UCSD-AML1 (cell line): Measurements from ENCODE around the gene C19orf53.

Experiments used
- DNase-seq: peaks from one replicate; lab custom pipeline; 2025; ENCODE audit not compliant: unreplicated experiment; lab: John Stamatoyannopoulos, UW

The C19orf53 gene

GRCh38 chr19:13795595-13796300 lies 21.5 kb downstream of the C19orf53 start:
- DNase-seq, result no peak

DNA sequence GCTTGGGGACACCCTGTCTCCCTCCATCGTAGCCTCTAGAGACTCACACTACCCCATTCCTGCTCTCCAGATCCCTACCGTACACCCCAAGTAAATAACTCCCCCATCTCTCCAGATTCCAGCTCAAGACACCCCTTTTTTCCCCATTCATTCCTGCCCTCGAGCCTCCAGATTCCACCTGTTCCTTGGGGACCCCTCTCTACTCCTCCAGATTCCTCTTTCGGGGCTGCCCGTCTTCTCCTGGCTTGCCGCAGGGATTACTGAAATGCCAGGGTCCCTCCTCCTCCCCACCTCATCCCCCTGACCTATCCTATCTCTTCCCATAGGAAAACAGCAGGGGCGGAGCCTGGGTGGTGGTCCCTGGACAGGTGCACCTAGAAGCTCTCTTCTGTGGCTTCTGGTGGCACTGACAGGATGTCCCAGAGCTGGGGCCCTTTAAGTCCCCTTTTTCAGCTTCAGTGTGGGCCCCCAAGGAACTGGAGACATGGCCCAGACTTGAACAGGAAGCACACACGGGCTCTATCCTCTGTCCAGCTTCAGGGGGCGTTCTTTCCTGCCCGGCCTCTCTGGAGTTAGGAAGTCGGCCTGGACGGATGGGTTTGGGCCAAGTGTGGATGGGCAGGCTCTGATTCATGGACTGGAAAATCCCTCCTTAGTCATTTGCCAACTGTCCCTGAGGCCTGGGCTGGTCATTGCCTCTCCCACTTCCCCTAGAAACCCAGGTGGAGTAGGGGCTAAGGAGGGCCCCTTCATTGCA lies 22.2 kb downstream of the C19orf53 start:
- DNase-seq, result peak; percentile 24

- no peak for DNase-seq
Observed at GRCh38 chr19:13797058-13797440, 22.8 kb downstream of the C19orf53 start.

GRCh38 chr19:13797870-13798269 lies 23.6 kb downstream of the C19orf53 start:
- DNase-seq, result no peak

DNA sequence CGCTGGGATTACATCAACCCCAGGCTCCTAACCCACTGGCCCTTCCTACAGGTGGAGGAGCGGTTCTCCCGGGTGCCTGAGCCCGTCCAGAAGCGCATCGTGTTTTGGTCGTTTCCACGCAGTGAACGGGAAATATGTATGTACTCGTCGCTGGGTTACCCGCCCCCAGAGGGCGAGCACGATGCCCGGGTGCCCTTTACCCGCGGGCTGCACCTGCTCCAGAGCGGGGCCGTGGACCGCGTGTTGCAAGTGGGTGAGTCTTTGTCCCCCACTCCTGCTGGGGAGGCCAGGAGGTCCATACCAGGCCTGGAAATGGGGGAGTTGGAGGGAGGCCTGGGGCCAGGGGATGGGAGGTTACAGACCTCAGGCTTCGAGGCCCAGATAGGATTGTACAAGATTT lies 25.4 kb downstream of the C19orf53 start:
- DNase-seq, result no peak

- DNase-seq, result no peak
Observed at GRCh38 chr19:13803038-13803437, 28.8 kb downstream of the C19orf53 start.

- peak; percentile 19 for DNase-seq
Observed at GRCh38 chr19:13804830-13805683, 30.8 kb downstream of the C19orf53 start.

GRCh38 chr19:13806728-13807127 lies 32.5 kb downstream of the C19orf53 start:
- no peak for DNase-seq

DNA sequence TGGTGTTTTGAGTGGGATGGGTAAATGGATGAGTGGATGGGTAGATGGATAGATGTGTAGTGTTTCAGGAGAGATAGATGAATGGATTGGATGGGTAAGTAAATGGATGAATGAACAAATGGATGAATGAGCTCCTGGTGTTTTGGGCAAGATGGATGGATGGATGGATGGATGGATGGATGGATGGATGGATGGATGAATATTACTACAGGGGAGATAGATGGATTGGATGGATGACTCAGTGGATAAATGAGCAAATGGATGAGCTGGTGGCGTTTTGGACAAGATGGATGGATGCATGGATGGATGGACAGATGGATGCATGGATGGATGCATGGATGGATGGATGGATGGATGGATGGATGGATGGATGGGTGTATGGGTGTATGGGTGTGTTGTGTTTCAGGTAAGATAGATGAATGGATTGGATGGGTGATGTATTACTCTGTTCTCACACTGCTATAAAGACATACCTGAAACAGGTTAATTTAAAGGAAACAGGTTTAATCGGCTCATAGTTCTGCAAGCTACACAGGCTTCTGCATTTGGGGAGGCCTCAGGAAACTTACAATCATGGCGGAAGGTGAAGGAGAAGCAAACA lies 33.3 kb downstream of the C19orf53 start:
- DNase-seq, result no peak

GRCh38 chr19:13808856-13809255 lies 34.6 kb downstream of the C19orf53 start:
- DNase-seq, result no peak

DNA sequence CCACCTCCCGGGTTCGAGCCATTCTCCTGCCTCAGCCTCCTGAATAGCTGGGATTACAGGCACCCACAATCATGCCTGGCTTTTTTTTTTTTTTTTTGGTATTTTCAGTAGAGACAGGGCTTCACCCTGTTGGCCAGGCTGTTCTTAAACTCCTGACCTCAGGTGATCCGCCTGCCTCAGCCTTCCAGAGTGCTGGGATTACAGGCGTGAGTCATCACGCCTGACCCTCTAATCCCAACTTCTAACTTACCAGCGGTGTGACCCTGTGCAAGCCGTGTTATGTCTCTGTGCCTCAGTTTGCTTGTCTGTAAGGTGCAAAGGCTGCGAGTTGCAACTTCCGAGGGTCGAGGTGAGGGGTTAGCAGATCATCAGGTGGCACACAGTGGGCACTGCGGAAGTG lies 38.3 kb downstream of the C19orf53 start:
- no peak for DNase-seq

- DNase-seq, result no peak
Observed at GRCh38 chr19:13813147-13813546, 38.9 kb downstream of the C19orf53 start.

GRCh38 chr19:13814550-13814949 lies 40.3 kb downstream of the C19orf53 start:
- DNase-seq, result no peak

DNA sequence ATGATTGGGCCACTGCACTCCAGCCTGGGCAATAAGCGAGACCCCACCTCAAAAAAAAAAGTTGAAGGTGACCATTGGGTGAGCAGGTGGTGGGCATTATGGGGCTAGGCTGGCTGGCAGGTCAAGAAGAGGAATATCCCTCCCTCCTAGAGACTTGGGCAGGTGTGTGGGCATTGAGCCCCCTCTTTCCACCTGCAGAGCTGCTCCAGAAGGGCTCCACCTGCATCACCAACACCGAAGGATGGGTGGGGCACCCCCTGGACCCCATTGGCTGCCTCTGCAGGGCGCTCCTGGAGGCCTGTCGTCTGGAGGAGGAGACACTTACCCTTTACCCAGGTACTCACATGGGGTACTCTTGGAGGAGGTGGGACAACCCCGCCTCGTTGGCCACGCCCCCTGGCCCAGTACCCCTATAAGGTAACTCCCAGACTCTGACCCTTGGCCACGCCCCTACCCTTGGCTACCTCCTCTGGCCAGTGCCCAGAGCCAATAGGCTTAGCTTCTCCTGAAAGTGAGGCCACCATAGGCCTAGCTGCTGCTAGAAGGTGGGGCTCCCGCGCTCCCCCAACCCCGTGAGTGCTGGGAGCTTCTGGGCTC lies 42.9 kb downstream of the C19orf53 start:
- no peak for DNase-seq

DNA sequence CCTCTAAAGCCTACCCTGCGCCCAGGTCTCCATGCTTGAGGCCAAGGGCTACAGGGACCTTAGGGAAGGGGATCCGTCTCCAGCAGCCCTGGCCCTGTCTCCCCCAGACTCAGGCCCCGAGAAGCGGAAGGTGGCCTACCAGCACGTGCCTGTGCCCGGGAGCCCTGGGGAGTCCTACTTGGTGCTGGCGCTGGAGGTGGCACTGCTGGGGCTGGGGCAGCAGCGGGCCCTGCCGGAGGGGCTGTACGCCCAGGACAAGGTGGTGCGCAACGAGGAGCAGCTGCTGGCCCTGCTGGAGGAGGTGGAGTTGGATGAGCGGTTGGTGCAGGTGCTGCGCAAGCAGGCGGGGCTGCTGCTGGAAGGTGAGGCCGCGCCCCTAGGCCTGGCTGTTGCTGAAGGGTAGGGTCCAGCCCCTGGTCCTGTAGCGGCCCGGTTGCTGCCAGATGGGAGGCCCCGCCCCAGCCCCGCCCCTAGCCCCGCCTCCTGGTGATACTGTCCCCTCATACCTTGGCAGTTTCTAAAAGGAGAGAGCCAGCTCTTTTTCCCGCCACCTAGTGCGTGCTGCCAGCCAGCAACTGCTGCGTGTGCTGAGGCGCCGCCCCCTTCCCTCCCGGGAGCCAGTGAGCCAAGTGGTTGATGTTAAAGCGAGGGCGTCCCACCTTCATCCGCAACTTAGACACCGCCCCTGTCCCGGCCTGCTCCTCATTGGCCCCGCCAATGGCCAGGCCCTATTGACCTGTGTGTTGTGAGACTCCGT lies 43.5 kb downstream of the C19orf53 start:
- DNase-seq, result no peak

- DNase-seq, result no peak
Observed at GRCh38 chr19:13819238-13819637, 45.0 kb downstream of the C19orf53 start.

- DNase-seq, result no peak
Observed at GRCh38 chr19:13821292-13821691, 47.0 kb downstream of the C19orf53 start.

DNA sequence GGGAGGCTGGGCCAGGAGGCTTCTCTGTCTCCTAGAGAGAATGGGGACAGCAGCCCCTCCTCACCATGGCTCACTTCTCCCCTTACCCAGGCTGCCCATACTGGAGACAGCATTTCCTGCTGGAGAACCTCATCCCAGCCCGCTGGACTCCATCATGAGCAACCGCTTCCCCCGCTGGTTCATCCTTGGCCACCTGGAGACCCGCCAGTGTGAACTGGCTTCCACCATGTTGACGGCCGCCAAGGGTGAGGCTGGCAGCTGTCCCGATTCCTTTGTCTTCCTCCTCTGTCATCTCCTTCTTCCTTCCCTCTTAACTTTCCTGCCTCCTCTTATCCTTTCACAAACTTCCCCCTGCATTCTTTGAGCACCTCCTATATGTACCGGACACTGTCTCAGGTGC lies 49.0 kb downstream of the C19orf53 start:
- no peak for DNase-seq

DNA sequence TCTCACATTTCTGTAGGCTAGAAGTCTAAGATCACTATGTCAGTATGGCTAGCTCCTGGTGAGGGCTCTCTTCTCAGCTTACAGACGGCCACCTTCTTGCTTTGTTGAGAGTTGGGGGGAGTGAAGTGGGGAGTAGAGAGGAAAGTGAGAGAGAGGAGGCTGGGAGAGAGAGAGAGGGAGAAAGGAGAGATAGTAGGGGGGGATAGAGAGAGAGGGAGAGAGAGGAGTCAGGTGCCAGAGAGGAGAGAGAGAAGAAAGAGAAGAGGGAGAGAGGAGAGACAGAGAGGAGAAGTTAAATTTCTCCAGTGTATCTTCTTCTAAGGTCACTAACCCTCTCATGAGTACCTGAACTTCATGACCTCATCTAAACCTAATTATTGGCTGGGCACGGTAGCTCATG lies 49.6 kb downstream of the C19orf53 start:
- DNase-seq, result no peak

DNA sequence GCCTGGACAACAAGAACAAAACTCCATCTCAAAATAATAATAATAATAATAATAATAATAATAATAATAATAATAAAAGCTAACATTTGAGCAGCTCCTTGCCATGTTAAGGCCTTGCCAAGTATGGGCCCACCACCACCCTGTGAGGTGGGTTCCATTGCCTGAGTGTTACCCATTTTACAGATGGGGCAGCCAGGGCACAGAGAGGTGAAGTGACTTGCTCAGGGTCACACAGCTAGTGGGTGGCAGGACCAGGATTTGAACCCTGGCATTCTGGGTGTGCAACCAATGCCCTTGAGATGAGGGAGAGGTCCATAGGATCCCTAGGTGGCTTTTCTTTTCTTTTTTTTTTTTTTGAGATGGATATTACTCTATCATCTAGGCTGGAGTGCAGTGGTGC lies 50.4 kb downstream of the C19orf53 start:
- no peak for DNase-seq
